ENCODE measurements around the gene RNU6-9. TPM values are rescaled to one million over a fixed set of nuclear protein-coding genes. Genes with fewer than 3 reads are reported as not detected.
A peak's percentile ranks its signal among the peaks of the same experiment; 100 is the strongest.

RNU6-9 gene
- total RNA-seq, 4 donors from 2014 or later, result not detected

DNA sequence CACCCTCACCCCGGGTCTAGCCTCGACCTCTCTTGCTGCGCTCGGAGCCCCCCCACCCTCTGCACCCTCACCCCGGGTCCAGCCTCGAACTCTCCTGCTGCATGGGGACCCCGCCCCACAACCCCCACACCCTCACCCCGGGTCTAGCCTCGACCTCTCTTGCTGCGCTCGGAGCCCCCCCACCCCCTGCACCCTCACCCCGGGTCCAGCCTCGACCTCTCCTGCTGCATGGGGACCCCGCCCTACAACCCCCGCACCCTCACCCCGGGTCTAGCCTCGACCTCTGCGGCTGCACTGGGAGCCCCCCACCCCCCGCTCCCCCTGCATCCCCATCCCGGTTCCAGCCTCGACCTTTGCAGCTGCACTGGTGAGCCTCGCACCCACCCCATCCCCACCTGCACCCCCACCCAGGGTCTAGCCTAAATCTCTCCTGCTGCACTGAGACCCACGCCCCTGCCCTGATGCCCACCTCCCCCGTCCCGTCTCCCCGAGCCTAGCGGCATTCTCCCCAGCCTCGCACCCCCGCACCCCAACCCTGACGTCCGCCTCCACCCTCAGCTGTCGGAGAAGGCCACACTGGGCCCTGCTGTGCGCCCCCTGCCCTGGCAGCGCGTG, 32.0 kb upstream of the RNU6-9 start:
- WGBS, 2 donors, result 45 to 61% methylated on average over 15 to 29 of the region's 35 CpGs
- no peak for TF ChIP-seq POLR2A (IDR thresholded peaks at IDR 0.05)
- TF ChIP-seq, protein P1, sequence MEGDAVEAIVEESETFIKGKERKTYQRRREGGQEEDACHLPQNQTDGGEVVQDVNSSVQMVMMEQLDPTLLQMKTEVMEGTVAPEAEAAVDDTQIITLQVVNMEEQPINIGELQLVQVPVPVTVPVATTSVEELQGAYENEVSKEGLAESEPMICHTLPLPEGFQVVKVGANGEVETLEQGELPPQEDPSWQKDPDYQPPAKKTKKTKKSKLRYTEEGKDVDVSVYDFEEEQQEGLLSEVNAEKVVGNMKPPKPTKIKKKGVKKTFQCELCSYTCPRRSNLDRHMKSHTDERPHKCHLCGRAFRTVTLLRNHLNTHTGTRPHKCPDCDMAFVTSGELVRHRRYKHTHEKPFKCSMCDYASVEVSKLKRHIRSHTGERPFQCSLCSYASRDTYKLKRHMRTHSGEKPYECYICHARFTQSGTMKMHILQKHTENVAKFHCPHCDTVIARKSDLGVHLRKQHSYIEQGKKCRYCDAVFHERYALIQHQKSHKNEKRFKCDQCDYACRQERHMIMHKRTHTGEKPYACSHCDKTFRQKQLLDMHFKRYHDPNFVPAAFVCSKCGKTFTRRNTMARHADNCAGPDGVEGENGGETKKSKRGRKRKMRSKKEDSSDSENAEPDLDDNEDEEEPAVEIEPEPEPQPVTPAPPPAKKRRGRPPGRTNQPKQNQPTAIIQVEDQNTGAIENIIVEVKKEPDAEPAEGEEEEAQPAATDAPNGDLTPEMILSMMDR (IDR thresholded peaks at IDR 0.05), result no peak
- intact Hi-C loops (cut with DNase I; ENCODE audit: low total_unique reads), result loop anchor here (1.0 kb wide), 1 partner anchor 28 kb away; no protein-coding TSS in a partner anchor
- no peak overlapping the region for H3K4me3 ChIP-seq (ENCODE audit: low read depth, poor library complexity, severe bottlenecking)
- no peak for DNase-seq (ENCODE audit: low spot score in 2 of 2)

DNA sequence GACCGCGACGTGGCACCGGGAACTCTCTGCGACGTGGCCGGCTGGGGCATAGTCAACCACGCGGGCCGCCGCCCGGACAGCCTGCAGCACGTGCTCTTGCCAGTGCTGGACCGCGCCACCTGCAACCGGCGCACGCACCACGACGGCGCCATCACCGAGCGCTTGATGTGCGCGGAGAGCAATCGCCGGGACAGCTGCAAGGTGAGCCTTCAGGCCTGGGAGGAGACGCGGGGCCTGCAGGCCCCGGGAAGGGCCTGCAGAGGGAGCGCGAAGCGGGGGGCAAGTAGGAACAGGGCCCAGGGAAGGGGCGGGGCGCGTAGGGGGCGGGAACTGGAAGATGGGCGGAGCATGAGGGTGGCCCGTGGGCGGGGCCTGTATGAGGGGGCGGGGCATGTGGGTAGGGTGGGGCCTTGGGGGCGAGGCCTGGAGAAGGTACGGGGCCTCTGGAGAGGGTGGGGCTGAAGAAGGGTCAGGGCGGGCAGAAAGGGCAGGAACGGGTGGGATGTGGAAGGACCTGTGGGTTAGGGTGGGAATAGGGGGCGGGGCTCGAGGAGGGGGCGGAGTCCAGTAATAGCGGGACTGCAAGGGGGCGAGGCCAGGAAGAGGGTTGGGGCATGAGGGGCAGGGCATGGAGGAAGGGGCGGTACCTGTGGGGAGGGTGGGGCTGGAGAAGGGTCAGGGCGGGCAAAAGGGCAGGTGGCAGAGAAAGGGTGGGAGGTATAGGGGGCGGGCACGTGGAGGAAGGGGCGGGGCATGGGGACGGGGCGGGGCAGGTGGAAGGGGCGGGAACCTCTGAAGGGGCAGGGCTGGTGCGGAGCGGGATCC, 31.3 kb upstream of the RNU6-9 start:
- 17 to 18% methylated on average over 27 to 56 of the region's 60 CpGs for WGBS, 2 donors
- no peak for TF ChIP-seq POLR2A (IDR thresholded peaks at IDR 0.05)
- TF ChIP-seq, protein P1 (IDR thresholded peaks at IDR 0.05), result no peak
- intact Hi-C loops (cut with DNase I; ENCODE audit: low total_unique reads), result loop anchor here (1.0 kb wide), 1 partner anchor 29 kb away; no protein-coding TSS in a partner anchor
- DNase-seq (ENCODE audit: low spot score in 2 of 2), result no peak
- H3K4me3 ChIP-seq (ENCODE audit: low read depth, poor library complexity, severe bottlenecking), result no peak overlapping the region

DNA sequence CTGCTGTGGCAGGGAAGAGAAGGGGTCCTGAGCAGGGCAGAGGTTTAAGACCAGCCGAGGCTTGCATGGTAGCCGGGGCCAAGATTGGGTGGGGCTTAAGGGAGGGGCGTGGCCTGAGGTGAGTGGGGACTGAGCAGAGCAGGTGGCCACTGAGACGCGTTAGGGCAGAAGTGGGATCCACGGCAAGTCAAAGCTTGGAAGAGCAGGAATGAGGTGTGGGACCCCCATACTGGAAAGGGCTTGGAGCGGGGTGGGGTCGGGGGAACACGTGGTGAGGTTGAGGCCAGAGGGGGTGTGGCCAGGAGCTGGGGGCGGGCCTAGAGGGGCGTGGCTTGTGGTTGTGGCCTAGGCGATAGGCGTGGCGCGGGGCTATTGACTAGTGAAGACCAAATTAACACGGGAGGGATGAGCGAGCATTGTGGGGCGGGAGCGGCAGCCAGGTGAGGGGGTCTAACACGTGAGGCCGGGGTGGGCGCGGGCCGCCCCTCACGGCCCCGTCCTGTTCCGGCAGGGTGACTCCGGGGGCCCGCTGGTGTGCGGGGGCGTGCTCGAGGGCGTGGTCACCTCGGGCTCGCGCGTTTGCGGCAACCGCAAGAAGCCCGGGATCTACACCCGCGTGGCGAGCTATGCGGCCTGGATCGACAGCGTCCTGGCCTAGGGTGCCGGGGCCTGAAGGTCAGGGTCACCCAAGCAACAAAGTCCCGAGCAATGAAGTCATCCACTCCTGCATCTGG, 30.5 kb upstream of the RNU6-9 start:
- H3K4me3 ChIP-seq (ENCODE audit: low read depth, poor library complexity, severe bottlenecking), result no peak overlapping the region
- WGBS, 2 donors, result 19 to 29% methylated on average over 38 to 41 of the region's 48 CpGs
- intact Hi-C loops (cut with DNase I; ENCODE audit: low total_unique reads), result no loop called here
- peak; percentile 69 to 94 for DNase-seq (ENCODE audit: low spot score in 2 of 2)
- TF ChIP-seq, protein P1 (IDR thresholded peaks at IDR 0.05), result no peak
- no peak for TF ChIP-seq POLR2A (IDR thresholded peaks at IDR 0.05)

DNA sequence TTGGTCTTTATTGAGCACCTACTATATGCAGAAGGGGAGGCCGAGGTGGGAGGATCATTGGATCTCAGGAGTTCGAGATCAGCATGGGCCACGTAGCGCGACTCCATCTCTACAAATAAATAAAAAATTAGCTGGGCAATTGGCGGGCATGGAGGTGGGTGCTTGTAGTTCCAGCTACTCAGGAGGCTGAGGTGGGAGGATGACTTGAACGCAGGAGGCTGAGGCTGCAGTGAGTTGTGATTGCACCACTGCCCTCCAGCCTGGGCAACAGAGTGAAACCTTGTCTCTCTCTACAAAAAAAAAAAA, 30.0 kb upstream of the RNU6-9 start:
- 75% methylated on average over 7 of the region's 7 CpGs for WGBS, 2 donors
- no peak overlapping the region for H3K4me3 ChIP-seq (ENCODE audit: low read depth, poor library complexity, severe bottlenecking)
- TF ChIP-seq, protein P1 (IDR thresholded peaks at IDR 0.05), result no peak
- no peak for TF ChIP-seq POLR2A (IDR thresholded peaks at IDR 0.05)
- no peak for DNase-seq (ENCODE audit: low spot score in 2 of 2)
- intact Hi-C loops (cut with DNase I; ENCODE audit: low total_unique reads), result no loop called here

DNA sequence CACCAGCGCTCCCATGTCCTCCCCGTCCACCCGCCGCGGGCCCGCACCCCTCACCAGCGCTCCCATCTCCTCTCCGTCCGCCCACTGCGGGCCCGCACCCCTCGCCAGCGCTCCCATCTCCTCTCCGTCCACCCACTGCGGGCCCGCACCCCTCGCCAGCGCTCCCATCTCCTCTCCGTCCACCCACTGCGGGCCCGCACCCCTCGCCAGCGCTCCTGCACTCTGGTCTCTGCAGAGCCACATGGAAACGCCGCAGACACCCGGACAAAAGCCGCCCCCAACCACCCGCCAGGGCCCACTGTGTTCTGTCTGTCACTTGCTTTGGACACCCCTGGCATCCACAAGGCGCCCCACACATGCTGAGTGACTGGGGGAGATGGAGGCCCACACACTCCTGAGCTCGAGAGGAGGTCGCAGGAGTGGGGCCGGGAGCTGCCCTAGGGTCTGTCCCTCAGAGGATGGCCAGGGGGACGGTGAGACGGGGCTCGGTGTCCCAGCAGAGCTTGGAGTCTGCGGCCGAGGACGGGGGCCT, 26.4 kb upstream of the RNU6-9 start:
- DNase-seq (ENCODE audit: low spot score in 2 of 2), result no peak
- TF ChIP-seq POLR2A (IDR thresholded peaks at IDR 0.05), result no peak
- TF ChIP-seq, protein P1 (IDR thresholded peaks at IDR 0.05), result no peak
- 77 to 84% methylated on average over 35 to 38 of the region's 38 CpGs for WGBS, 2 donors
- no peak overlapping the region for H3K4me3 ChIP-seq (ENCODE audit: low read depth, poor library complexity, severe bottlenecking)
- intact Hi-C loops (cut with DNase I; ENCODE audit: low total_unique reads), result no loop called here
